Mesenchymal stem cell (in vitro differentiated cells and primary cell): ENCODE measurements around the gene RNU5D-1.

Experiments used
- DNase-seq: peaks from one replicate; pipeline ENCODE4 v3.0.0-alpha.2; 2013
- H2AFZ ChIP-seq: one replicate; pipeline ENCODE4 v1.6.1; 2013; ENCODE audit warnings: low read depth, mild to moderate bottlenecking, control low read depth, inconsistent platforms, low read length, moderate library complexity
- H2AK5ac ChIP-seq: 2 replicates; pipeline ENCODE4 v1.6.1; 2013; ENCODE audit warnings: low read length, moderate library complexity, mild to moderate bottlenecking, inconsistent platforms; ENCODE audit not compliant: severe bottlenecking
- H2BK120ac ChIP-seq: one replicate; pipeline ENCODE4 v1.6.1; 2013; ENCODE audit warnings: low read depth, mild to moderate bottlenecking, inconsistent platforms, low read length, moderate library complexity
- H2BK12ac ChIP-seq, 2 experiments: one replicate each; pipeline ENCODE4 v1.6.1; 2013; ENCODE audit warnings: inconsistent platforms in 2 of 2, low read length in 2 of 2, mild to moderate bottlenecking in 2 of 2, moderate library complexity in 2 of 2, control low read depth in 1 of 2
- H2BK15ac ChIP-seq: one replicate; pipeline ENCODE4 v1.6.1; 2013; ENCODE audit warnings: mild to moderate bottlenecking, low read depth, inconsistent platforms; ENCODE audit not compliant: poor library complexity, severe bottlenecking
- H2BK5ac ChIP-seq: 2 replicates; pipeline ENCODE4 v1.6.1; 2013; ENCODE audit warnings: low read depth, mild to moderate bottlenecking, low read length, control low read depth, inconsistent platforms; ENCODE audit not compliant: poor library complexity, severe bottlenecking
- H3K14ac ChIP-seq, 2 experiments: one replicate each; pipeline ENCODE4 v1.6.1; 2013; ENCODE audit warnings: inconsistent platforms in 2 of 2, low read length in 2 of 2, control low read depth in 1 of 2, mild to moderate bottlenecking in 1 of 2, moderate library complexity in 1 of 2
- H3K18ac ChIP-seq, 2 experiments: one replicate each; pipeline ENCODE4 v1.6.1; 2013; ENCODE audit warnings: inconsistent platforms in 2 of 2, low read length in 2 of 2, control low read depth in 1 of 2, low read depth in 1 of 2, mild to moderate bottlenecking in 1 of 2
- H3K23ac ChIP-seq, 2 experiments: one replicate each; pipeline ENCODE4 v1.6.1; 2013; ENCODE audit warnings: inconsistent platforms in 2 of 2, low read length in 2 of 2, mild to moderate bottlenecking in 2 of 2, moderate library complexity in 2 of 2, control low read depth in 1 of 2
- H3K27ac ChIP-seq: 2 replicates; pipeline ENCODE4 v1.5.1; 2013; ENCODE audit warnings: mild to moderate bottlenecking, moderate library complexity, low read length, control low read depth, inconsistent platforms; ENCODE audit not compliant: poor library complexity, severe bottlenecking
- H3K27me3 ChIP-seq, 2 experiments: 2 replicates each; pipeline versions ENCODE4 v1.6.1 to v1.7.0; 2013; ENCODE audit warnings: low read length in 2 of 2, mild to moderate bottlenecking in 2 of 2, moderate library complexity in 2 of 2, control low read depth in 1 of 2, inconsistent platforms in 1 of 2; ENCODE audit not compliant: control insufficient read depth in 1 of 2, insufficient read depth in 1 of 2
- H3K36me3 ChIP-seq, 2 experiments: 2 replicates each; pipeline versions ENCODE4 v1.6.1 to v1.7.0; 2013; ENCODE audit warnings: low read length in 2 of 2, control low read depth in 1 of 2, inconsistent platforms in 1 of 2, low read depth in 1 of 2, mild to moderate bottlenecking in 1 of 2; ENCODE audit not compliant: insufficient read depth in 2 of 2, control insufficient read depth in 1 of 2
- H3K4ac ChIP-seq, 2 experiments: one replicate each; pipeline ENCODE4 v1.6.1; 2013; ENCODE audit warnings: inconsistent platforms in 2 of 2, low read length in 2 of 2, mild to moderate bottlenecking in 2 of 2, moderate library complexity in 2 of 2, control low read depth in 1 of 2, low read depth in 1 of 2
- H3K4me1 ChIP-seq: 2 replicates; pipeline ENCODE4 v1.6.1; 2013; ENCODE audit warnings: low read depth, low read length, control low read depth; ENCODE audit not compliant: control insufficient read depth, insufficient read depth
- H3K4me2 ChIP-seq: 2 replicates; pipeline ENCODE4 v1.6.1; 2013; ENCODE audit warnings: low read length, mild to moderate bottlenecking, inconsistent platforms; ENCODE audit not compliant: poor library complexity, severe bottlenecking
- H3K4me3 ChIP-seq, 2 experiments: 2 replicates each; pipeline versions ENCODE4 v1.5.1 to v1.7.0; 2013; ENCODE audit warnings: low read length in 2 of 2, mild to moderate bottlenecking in 2 of 2, control low read depth in 1 of 2, low read depth in 1 of 2; ENCODE audit not compliant: insufficient read depth in 1 of 2
- H3K79me1 ChIP-seq: replicated peaks from 2 replicates; pipeline ENCODE4 v1.6.1; 2013; ENCODE audit warnings: mild to moderate bottlenecking, control low read depth, low read length, inconsistent platforms; ENCODE audit not compliant: poor library complexity, severe bottlenecking
- H3K9ac ChIP-seq: 2 replicates; pipeline ENCODE4 v1.7.0; 2013; ENCODE audit warnings: mild to moderate bottlenecking, low read length, moderate library complexity
- H3K9me3 ChIP-seq: 2 replicates; pipeline ENCODE4 v1.7.0; 2013; ENCODE audit warnings: mild to moderate bottlenecking, low read length; ENCODE audit not compliant: control insufficient read depth
- H4K8ac ChIP-seq: one replicate; pipeline ENCODE4 v1.6.1; 2013; ENCODE audit warnings: inconsistent platforms, mild to moderate bottlenecking, low read length, moderate library complexity
- H4K91ac ChIP-seq: one replicate; pipeline ENCODE4 v1.6.1; 2013; ENCODE audit warnings: mild to moderate bottlenecking, low read length, inconsistent platforms
- WGBS: methylation state at CpG from one replicate; pipeline ENCODE4 v1.1.7; 2013; ENCODE audit warnings: mixed read lengths; 5-methylcytosine and 5-hydroxymethylcytosine counted together

The RNU5D-1 gene

DNA sequence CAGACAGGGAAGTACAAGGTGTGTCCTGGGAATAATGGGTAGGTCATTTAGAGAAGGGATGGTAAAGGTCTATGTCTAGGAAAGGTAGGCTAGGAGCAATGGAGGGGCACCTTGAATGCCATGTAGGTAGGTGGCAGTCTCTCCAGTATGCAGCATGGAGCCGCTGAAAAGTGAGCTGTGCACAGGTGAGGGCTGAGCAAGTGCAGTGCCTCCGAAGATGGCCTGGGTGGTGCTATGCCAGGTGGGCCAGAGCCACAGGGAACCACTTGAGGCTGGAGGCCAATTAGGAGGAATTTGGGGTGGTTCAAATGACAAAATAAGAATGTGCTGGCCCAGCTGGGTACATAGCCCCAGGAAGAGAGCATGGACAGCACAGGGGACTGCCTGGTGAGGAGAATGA lies 25.0 kb downstream of the RNU5D-1 start:
- Histone ChIP-seq H3K23ac (no peak overlapping the region), H2AK5ac (no peak overlapping the region), H3K18ac (no peak overlapping the region), H3K4me1 (peaks cover 6% of the 10 kb centered on the region), H3K36me3 (no peaks in the 10 kb centered on the region), H2BK5ac (no peak overlapping the region), H2BK15ac (no peak overlapping the region), H4K91ac (no peak overlapping the region), H3K4ac (no peak overlapping the region), H4K8ac (no peak overlapping the region), H2BK120ac (no peak overlapping the region), H3K9ac (no peak overlapping the region), H2BK12ac (no peak overlapping the region), H2AFZ (no peak overlapping the region), H3K4me2 (no peak overlapping the region), H3K4me3 (no peak overlapping the region), H3K9me3 (no peaks in the 10 kb centered on the region), H3K79me1 (no peaks in the 10 kb centered on the region), H3K27ac (no peak overlapping the region), H3K14ac (no peak overlapping the region), H3K27me3 (peaks cover 0 to 3% of the 10 kb centered on the region in 2 experiments)
- no peak for DNase-seq
- WGBS: 90% methylated on average over 2 of the region's 2 CpGs

DNA sequence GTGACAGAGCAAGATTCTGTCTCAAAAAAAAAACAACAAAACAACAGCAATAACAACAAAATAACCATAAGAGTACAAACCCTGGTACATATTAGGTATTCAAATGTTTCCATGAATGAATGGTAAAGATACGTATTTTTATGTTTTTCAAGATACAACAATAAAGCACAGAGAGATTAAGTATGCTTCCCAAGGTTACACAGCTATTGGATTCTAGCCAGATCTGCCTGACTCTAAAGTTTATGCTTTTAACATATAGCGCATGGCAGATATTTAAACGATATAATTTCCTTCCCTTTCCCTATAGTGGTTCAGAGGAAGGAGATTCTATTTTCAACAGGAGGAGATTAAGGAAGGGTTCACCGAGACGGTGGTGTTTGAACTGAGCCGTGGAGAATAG lies 25.5 kb downstream of the RNU5D-1 start:
- Histone ChIP-seq H2AK5ac (no peak overlapping the region), H3K4ac (no peak overlapping the region), H2AFZ (no peak overlapping the region), H2BK5ac (no peak overlapping the region), H3K79me1 (no peaks in the 10 kb centered on the region), H3K27me3 (no peaks in the 10 kb centered on the region), H2BK12ac (no peak overlapping the region), H3K9ac (no peak overlapping the region), H3K4me1 (peaks cover 6% of the 10 kb centered on the region), H4K91ac (no peak overlapping the region), H3K18ac (no peak overlapping the region), H3K9me3 (no peaks in the 10 kb centered on the region), H3K14ac (no peak overlapping the region), H4K8ac (no peak overlapping the region), H3K23ac (no peak overlapping the region), H3K4me2 (no peak overlapping the region), H3K27ac (no peak overlapping the region), H2BK15ac (no peak overlapping the region), H2BK120ac (no peak overlapping the region), H3K4me3 (no peak overlapping the region), H3K36me3 (no peaks in the 10 kb centered on the region)
- WGBS: 96% methylated on average over 3 of the region's 6 CpGs
- no peak for DNase-seq

DNA sequence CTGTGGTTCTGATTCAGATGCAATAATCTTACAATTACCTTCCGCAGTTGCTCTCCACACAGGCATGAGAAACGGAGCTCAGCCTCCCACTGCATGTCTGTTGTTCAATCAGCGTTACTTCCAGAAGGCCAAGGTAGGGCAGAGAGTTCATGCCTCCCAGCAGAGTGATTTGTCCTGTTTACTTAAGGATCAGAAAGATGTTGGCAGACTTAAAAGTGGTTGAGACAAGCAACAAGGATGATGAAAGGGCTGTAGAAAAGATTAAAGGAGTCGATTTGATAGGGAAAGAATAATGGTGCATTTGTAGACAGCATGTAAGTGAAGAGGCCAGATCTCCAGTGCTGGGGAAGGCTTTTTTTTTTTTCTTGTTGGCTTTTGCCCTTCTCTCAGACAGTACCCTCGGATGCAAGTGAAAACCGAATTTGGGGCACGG lies 29.8 kb downstream of the RNU5D-1 start:
- no peak overlapping the region for H3K27ac ChIP-seq
- H2BK15ac ChIP-seq: no peak overlapping the region
- H2BK120ac ChIP-seq: no peak overlapping the region
- H3K18ac ChIP-seq: no peak overlapping the region
- H3K4me2 ChIP-seq: no peak overlapping the region
- H2AFZ ChIP-seq: no peak overlapping the region
- H2BK5ac ChIP-seq: no peak overlapping the region
- no peak overlapping the region for H3K14ac ChIP-seq
- H3K79me1 ChIP-seq: no peaks in the 10 kb centered on the region
- H3K23ac ChIP-seq: no peak overlapping the region
- H3K36me3 ChIP-seq: no peaks in the 10 kb centered on the region
- no peak overlapping the region for H3K4me3 ChIP-seq
- H2AK5ac ChIP-seq: no peak overlapping the region
- no peak overlapping the region for H2BK12ac ChIP-seq
- no peaks in the 10 kb centered on the region for H3K4me1 ChIP-seq
- no peak overlapping the region for H3K9ac ChIP-seq
- no peak for DNase-seq
- H3K27me3 ChIP-seq: no peaks in the 10 kb centered on the region
- H4K91ac ChIP-seq: no peak overlapping the region
- no peak overlapping the region for H4K8ac ChIP-seq
- no peaks in the 10 kb centered on the region for H3K9me3 ChIP-seq
- H3K4ac ChIP-seq: no peak overlapping the region
- 81% methylated on average over 7 of the region's 7 CpGs for WGBS

DNA sequence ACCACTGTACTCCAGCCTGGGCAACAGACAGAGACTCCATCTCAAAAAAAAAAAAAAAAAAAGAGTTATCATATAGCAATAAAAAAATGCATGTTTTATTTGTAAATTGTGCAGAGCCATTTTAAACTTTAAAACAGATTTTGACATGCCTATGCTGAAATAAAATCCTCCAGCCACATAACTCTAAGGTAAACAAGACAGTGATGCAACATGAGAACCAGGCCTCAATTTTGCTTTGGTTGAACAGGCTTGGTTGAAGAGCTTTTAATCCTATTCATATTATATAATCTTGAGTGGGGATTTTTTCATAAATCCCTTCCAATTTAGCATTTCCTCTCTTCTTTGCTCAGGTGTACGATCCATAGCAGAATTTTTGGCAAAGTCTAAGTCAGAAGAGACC lies 30.4 kb downstream of the RNU5D-1 start:
- no peak overlapping the region for H3K14ac ChIP-seq
- H3K4me3 ChIP-seq: no peak overlapping the region
- H3K9me3 ChIP-seq: no peaks in the 10 kb centered on the region
- no peaks in the 10 kb centered on the region for H3K4me1 ChIP-seq
- WGBS: 77% methylated on average over 1 of the region's 1 CpG
- no peak overlapping the region for H3K23ac ChIP-seq
- H3K4me2 ChIP-seq: no peak overlapping the region
- H3K9ac ChIP-seq: no peak overlapping the region
- no peak overlapping the region for H4K8ac ChIP-seq
- no peak overlapping the region for H2BK5ac ChIP-seq
- H3K18ac ChIP-seq: no peak overlapping the region
- no peaks in the 10 kb centered on the region for H3K79me1 ChIP-seq
- no peak overlapping the region for H2BK12ac ChIP-seq
- no peaks in the 10 kb centered on the region for H3K27me3 ChIP-seq
- no peak overlapping the region for H2AK5ac ChIP-seq
- no peak for DNase-seq
- H2BK120ac ChIP-seq: no peak overlapping the region
- H2AFZ ChIP-seq: no peak overlapping the region
- H3K36me3 ChIP-seq: no peaks in the 10 kb centered on the region
- H3K27ac ChIP-seq: no peak overlapping the region
- H3K4ac ChIP-seq: no peak overlapping the region
- no peak overlapping the region for H2BK15ac ChIP-seq
- H4K91ac ChIP-seq: no peak overlapping the region
